HG02852 (cell line): Measurements from ENCODE around the gene CHRM2.

Source experiments
- ATAC-seq: cut with Tn5 transposase; IDR thresholded peaks from one replicate; pipeline ENCODE4 v1.9.1; 2021; ENCODE audit warnings: mild to moderate bottlenecking, moderate library complexity; ENCODE audit not compliant: unreplicated experiment

The CHRM2 gene

GRCh38 chr7:136956232-136956631 is 87.8 kb downstream of the CHRM2 start:
- ATAC-seq = no peak

GRCh38 chr7:136956671-136957070 is 88.2 kb downstream of the CHRM2 start:
- ATAC-seq = no peak

DNA sequence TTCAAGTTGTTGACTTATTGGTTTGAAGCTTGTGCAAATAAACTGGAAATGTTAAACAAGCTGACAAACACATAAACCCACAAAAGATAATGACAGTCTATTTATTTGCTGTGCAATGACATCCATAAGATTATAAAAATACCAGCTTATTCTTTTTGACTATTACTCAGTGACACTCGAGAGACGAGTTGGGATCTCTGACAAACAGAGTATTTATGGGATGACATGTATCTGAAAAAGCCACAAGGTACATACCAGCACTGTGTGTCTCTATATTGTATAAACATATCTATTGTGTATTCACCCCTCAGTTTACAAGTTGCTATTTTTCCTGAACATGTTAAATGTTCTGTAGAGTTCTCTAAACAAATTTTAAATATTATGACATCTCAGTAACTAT is 88.9 kb downstream of the CHRM2 start:
- no peak for ATAC-seq

- no peak for ATAC-seq
Measured at GRCh38 chr7:136958016-136958415, 89.6 kb downstream of the CHRM2 start.

DNA sequence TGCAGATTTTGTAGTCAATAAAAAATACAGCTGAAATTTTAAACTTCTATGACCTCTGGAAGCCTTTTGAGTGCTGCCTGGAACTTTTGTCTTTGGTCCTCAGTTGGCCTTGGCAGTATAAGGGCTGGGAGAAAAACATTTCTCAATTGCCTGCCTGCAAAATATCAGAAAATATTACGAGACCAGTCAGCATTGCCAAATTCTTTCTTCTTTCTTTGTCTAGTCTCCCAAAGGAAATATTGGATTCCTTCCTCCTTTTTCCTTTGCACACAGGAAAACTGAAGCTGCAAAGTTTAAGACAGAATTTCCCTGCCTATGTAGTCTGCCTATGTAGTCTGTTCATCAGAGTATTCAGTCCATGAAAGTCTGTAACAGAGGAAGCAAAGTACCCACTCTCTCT is 95.9 kb downstream of the CHRM2 start:
- no peak for ATAC-seq

DNA sequence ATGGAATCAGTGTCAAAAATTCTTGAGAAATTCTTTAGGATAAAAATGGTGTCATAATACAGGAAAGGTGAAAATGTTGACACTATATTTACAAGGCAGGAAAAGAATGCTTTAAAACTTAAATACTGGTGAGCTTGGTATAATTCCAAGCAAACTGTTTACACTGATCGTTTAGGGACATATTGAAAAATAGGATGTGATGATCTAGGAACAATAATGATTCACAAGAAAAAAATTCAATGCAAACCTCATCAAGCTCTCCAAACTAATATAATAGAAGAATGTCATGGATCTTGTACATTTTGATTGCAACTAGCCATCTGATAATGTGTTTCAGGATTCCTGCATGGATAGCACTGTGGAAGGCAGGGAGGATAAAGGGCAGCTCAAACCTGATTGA is 98.4 kb downstream of the CHRM2 start:
- ATAC-seq = no peak

DNA sequence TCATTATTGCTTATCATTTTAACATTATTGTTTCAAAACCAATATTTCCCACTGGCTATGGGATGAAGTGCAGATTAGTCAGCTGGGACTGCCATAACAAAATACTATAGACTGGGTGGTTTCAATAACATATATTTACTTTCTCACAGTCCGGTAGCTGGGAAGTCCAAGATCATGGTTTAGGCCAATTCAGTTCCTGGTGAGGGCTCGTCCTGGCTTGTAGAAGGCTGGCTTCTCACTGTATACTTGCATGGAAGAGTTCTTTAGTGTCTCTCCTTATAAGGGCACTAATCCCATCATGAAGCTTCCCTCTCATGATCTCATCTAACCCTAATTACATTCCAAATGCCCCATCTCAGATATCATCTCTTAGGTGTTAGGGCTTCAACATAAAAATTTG is 101.3 kb downstream of the CHRM2 start:
- ATAC-seq = no peak

GRCh38 chr7:136971776-136972175 is 103.3 kb downstream of the CHRM2 start:
- no peak for ATAC-seq

GRCh38 chr7:136976504-136977251 is 108.2 kb downstream of the CHRM2 start:
- no peak for ATAC-seq

DNA sequence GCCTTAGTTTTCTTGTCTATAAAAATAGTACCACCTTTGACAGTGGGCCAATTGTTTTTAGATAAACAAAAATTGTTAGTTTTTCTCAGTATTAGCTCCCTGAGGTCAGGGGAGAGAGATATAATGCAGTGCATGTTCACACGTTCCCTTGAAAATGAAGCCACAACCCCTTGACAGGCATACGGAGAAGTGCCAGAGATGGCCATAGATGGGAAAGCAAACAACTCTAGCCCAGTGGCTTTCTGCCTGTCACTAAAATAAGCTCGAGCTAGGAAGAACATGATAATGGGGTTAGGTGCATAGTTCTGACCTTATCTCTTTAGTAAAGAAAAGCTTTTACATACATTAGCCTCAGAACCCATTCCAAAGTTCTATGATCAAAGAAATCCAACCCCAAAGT is 124.9 kb downstream of the CHRM2 start:
- no peak for ATAC-seq

- ATAC-seq = no peak
Measured at GRCh38 chr7:136997735-136998134, 129.3 kb downstream of the CHRM2 start.

DNA sequence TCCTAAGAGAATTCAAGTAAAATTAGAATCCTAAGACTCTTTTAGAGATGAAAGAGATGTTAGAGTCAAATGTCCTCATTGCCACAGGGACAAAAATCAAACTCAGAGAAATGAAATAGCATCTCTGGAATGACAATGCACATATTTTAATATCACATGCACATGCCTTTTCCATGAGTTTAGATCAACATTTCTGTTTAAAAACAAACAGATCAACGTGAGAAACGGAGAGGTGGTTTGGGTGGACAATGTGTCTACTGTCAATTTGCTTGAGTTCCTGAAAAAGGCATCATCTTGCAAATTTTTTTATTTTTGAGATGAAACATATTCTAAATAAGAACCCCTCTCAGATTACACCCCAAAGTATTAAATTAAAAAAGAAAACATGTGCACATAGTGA is 130.0 kb downstream of the CHRM2 start:
- ATAC-seq = no peak

DNA sequence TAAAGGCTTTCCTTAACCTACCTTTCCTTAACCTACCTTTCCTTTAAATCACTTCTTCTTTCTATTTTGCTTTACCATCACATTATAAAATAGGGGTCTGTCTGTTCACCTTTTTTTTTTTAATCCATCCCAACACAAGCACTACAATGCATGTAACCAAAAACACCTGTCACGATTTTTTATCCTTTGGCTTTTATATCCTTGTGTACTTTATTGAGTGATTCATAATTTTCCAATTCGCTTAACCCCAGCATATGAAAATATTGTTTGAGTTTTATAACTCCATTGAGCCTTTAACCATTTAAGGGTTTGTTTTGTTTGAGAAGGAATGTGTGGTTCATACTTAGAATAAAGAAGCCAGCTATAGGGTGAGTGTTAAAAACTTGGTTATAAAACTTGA is 132.2 kb downstream of the CHRM2 start:
- no peak for ATAC-seq

GRCh38 chr7:137001041-137001440 is 132.6 kb downstream of the CHRM2 start:
- ATAC-seq = no peak

- ATAC-seq = no peak
Measured at GRCh38 chr7:137001478-137001877, 133.0 kb downstream of the CHRM2 start.

- ATAC-seq = no peak
Measured at GRCh38 chr7:137003086-137003485, 134.6 kb downstream of the CHRM2 start.

- no peak for ATAC-seq
Measured at GRCh38 chr7:137003566-137003965, 135.1 kb downstream of the CHRM2 start.

GRCh38 chr7:137005873-137006272 is 137.4 kb downstream of the CHRM2 start:
- no peak for ATAC-seq

DNA sequence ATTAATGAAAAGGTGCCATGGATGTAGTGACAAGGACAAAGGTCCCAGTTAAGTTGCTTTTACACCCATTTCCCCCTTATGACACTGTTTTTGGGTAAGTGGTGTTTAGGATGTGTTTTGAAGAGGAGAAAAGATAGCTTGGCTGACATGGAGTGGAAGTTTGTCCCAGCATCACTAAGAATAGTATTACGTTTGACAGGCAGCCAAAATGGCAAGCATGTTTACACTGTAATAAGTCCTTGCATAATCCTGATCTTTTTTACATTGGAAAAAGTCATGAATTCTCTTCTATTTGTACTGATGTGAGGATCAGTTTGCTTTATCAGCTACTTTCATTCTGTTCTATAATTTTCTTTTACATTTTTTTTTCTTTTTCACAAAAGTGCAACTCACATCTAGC is 137.8 kb downstream of the CHRM2 start:
- ATAC-seq = no peak

DNA sequence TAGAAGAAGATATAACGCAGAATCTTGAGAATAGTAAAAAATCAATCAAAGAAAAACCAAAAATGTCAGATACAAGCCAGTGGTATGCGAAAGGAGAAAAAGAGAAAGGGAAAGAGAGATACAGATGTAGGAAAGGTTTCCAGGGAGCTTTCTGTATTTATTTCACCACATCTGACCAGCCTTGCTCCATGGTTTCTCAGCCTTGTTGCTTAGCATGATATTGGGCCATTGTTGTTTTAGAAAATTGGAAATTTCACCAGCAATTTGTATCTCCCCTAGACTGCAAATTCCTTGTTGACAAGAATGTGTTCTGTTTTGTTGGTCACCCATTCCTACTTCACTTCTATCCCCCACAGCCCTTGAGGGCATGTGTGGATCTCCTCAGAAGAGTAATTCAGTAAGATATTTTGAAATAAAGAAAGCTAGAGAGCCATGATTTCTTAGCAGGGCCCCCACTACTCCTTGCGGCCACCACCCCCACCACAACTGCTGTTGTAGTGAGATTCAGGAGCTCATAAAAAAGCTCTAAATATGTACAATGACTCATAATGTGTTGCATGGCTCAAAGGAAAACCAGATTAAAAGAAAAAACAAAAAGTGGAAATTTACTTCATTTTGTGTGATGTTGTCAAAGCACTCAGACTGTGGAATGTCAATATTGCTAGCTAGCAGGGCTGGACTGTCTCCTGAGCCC is 138.7 kb downstream of the CHRM2 start:
- ATAC-seq = no peak

- ATAC-seq = no peak
Measured at GRCh38 chr7:137009404-137009803, 141.0 kb downstream of the CHRM2 start.

DNA sequence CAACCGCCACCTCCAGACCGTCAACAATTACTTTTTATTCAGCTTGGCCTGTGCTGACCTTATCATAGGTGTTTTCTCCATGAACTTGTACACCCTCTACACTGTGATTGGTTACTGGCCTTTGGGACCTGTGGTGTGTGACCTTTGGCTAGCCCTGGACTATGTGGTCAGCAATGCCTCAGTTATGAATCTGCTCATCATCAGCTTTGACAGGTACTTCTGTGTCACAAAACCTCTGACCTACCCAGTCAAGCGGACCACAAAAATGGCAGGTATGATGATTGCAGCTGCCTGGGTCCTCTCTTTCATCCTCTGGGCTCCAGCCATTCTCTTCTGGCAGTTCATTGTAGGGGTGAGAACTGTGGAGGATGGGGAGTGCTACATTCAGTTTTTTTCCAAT is 146.6 kb downstream of the CHRM2 start:
- ATAC-seq = no peak

DNA sequence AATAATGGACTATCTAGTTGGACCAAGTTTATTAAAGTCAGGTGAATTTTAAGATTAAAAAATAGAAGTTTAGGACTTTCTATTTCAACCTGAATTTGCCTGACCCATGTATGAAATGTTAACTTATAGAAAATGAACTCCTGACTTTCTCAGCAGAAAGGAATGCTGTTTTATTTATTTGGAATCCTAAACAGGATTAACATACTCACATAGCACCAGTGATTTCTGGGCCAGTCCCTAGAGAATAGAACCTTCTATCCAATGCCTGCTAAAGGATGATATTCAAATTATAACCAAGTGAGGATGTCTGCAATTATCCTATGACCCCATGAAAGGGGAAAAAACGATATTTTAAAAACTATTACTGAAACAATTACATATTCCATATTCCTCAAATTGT is 148.8 kb downstream of the CHRM2 start:
- no peak for ATAC-seq
